Kidney epithelial cell (primary cell): ENCODE results near the gene NLRP9. TPM values are rescaled to one million over a fixed set of nuclear protein-coding genes. Genes with fewer than 3 reads are reported as not detected.

ENCODE experiments used
- DNase-seq: peaks from one replicate; pipeline ENCODE4 v3.0.0-alpha.2; 2010; ENCODE audit warnings: low read depth
- H3K27me3 ChIP-seq: 2 replicates; pipeline ENCODE4 v1.6.0; 2011; ENCODE audit warnings: low read length; ENCODE audit not compliant: control insufficient read depth, insufficient read depth
- H3K36me3 ChIP-seq: 2 replicates; pipeline ENCODE4 v1.5.1; 2011; ENCODE audit warnings: low read length; ENCODE audit not compliant: control insufficient read depth, insufficient read depth
- H3K4me3 ChIP-seq: 2 replicates; pipeline ENCODE4 v1.5.1; 2011; ENCODE audit warnings: low read depth, mild to moderate bottlenecking, control low read depth, low read length
- CTCF ChIP-seq: IDR thresholded peaks from 2 replicates; pipeline ENCODE4 v1.5.1; 2011; ENCODE audit warnings: mild to moderate bottlenecking, moderate library complexity, low read length, control low read depth, inconsistent platforms; ENCODE audit not compliant: insufficient read depth, poor library complexity, severe bottlenecking
- total RNA-seq: library from RNA; depleted of rRNA; stranded (reverse); fragments of >200 nt; gene quantifications from 2 replicates; pipeline ENCODE4 v1.2.3, GENCODE V29; 2015

Gene NLRP9
- total RNA-seq, 1 donor from 2014 or later: not detected

- no peak for TF ChIP-seq CTCF
- no peak overlapping the region for H3K4me3 ChIP-seq
- DNase-seq: no peak
- no peaks in the 10 kb centered on the region for H3K27me3 ChIP-seq
- H3K36me3 ChIP-seq: peaks cover 6% of the 10 kb centered on the region
Observed at GRCh38 chr19:55686311-55687050, 51.7 kb downstream of the NLRP9 start.

GRCh38 chr19:55685776-55686175, 52.4 kb downstream of the NLRP9 start:
- TF ChIP-seq CTCF: no peak
- DNase-seq: no peak
- H3K27me3 ChIP-seq: no peaks in the 10 kb centered on the region
- no peak overlapping the region for H3K4me3 ChIP-seq
- peaks cover 6% of the 10 kb centered on the region for H3K36me3 ChIP-seq

GRCh38 chr19:55684946-55685681, 53.1 kb downstream of the NLRP9 start:
- TF ChIP-seq CTCF: no peak
- Histone ChIP-seq H3K36me3 (peaks cover 4% of the 10 kb centered on the region), H3K4me3 (no peak overlapping the region), H3K27me3 (no peaks in the 10 kb centered on the region)
- DNase-seq: no peak

GRCh38 chr19:55683449-55684261, 54.5 kb downstream of the NLRP9 start:
- H3K4me3 ChIP-seq: no peak overlapping the region
- H3K36me3 ChIP-seq: peaks cover 5% of the 10 kb centered on the region
- DNase-seq: no peak
- no peaks in the 10 kb centered on the region for H3K27me3 ChIP-seq
- TF ChIP-seq CTCF: no peak

GRCh38 chr19:55681131-55682092, 56.8 kb downstream of the NLRP9 start:
- Histone ChIP-seq H3K36me3 (peaks cover 5% of the 10 kb centered on the region), H3K4me3 (no peak overlapping the region), H3K27me3 (no peaks in the 10 kb centered on the region)
- peak; percentile 31 for DNase-seq
- TF ChIP-seq CTCF: no peak
